Neutrophil (primary cell): ENCODE results near the gene RPRD1A.

Source experiments
- H3K27ac ChIP-seq: fragments of 200-600 bp; sonication (generic); 2 replicates; pipeline ENCODE4 v1.5.1; 2016; ENCODE audit warnings: mild to moderate bottlenecking, moderate library complexity
- H3K27me3 ChIP-seq: fragments of 200-600 bp; sonication (generic); 2 replicates; pipeline ENCODE4 v1.6.0; 2016; ENCODE audit warnings: mild to moderate bottlenecking
- H3K36me3 ChIP-seq: fragments of 200-600 bp; sonication (generic); 2 replicates; pipeline ENCODE4 v1.5.1; 2017
- H3K4me1 ChIP-seq, 2 experiments: fragments of 200-600 bp in 1 of 2; sonication (generic) in 1 of 2; 1 replicate in 1 of 2; 2 replicates in 1 of 2; pipeline versions ENCODE4 v1.5.1 to v1.6.1; 2013 to 2016; ENCODE audit warnings: low read depth in 1 of 2, low read length in 1 of 2, mild to moderate bottlenecking in 1 of 2, moderate library complexity in 1 of 2; ENCODE audit not compliant: control insufficient read depth in 1 of 2, insufficient read depth in 1 of 2
- H3K4me3 ChIP-seq, 2 experiments: fragments of 200-600 bp in 1 of 2; sonication (generic) in 1 of 2; 1 replicate in 1 of 2; 2 replicates in 1 of 2; pipeline ENCODE4 v1.5.1; 2013 to 2016; ENCODE audit warnings: low read depth in 1 of 2, low read length in 1 of 2, mild to moderate bottlenecking in 1 of 2, moderate library complexity in 1 of 2
- H3K9me3 ChIP-seq: fragments of 200-600 bp; sonication (generic); 2 replicates; pipeline ENCODE4 v1.5.1; 2016
- TF ChIP-seq, protein P1 (sequence below): fragments of 200-600 bp; sonication (generic); IDR thresholded peaks from 2 replicates; pipeline ENCODE4 v1.5.1; 2016; ENCODE audit warnings: antibody characterized with exemption

The RPRD1A gene

DNA sequence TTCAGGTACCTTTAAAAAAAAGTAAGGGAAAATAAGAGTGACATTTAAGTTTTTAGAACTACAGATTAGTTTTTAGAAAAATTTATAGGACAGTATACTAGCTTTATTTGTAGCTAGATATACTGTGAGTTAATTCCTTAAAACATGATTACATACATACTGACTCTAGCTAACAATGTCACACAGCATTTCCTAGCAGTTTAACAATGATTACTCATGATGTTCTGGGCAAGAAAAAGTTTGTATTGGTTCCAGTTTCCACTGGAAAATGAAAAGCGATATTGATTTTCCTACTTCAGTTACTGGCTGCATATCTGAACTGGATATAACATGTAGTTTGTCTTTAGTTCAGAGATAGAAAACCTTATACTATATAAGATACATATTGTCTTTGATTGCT, 42.4 kb upstream of the RPRD1A start:
- Histone ChIP-seq H3K4me3 (no peak overlapping the region), H3K36me3 (peaks cover 21% of the 10 kb centered on the region), H3K27ac (no peak overlapping the region), H3K27me3 (no peaks in the 10 kb centered on the region), H3K9me3 (no peaks in the 10 kb centered on the region), H3K4me1 (no peaks in the 10 kb centered on the region)
- TF ChIP-seq, protein P1, sequence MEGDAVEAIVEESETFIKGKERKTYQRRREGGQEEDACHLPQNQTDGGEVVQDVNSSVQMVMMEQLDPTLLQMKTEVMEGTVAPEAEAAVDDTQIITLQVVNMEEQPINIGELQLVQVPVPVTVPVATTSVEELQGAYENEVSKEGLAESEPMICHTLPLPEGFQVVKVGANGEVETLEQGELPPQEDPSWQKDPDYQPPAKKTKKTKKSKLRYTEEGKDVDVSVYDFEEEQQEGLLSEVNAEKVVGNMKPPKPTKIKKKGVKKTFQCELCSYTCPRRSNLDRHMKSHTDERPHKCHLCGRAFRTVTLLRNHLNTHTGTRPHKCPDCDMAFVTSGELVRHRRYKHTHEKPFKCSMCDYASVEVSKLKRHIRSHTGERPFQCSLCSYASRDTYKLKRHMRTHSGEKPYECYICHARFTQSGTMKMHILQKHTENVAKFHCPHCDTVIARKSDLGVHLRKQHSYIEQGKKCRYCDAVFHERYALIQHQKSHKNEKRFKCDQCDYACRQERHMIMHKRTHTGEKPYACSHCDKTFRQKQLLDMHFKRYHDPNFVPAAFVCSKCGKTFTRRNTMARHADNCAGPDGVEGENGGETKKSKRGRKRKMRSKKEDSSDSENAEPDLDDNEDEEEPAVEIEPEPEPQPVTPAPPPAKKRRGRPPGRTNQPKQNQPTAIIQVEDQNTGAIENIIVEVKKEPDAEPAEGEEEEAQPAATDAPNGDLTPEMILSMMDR = no peak

DNA sequence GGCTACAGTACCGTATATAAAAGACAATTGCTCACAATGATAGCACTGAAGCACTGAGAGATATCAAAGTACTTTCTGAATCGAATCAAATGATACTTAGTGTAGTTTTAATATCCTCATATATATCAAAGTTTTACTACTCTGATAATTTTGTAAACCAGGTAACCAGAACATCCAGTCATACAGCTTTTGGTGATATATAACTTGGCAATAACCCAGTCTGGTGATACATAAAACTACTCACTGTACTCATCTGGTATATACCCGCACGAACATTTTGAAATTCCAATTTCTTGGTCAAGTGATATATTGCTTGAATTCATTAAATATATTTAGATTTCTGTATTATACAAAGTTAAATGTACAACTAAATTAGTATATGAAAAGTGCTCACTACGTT, 41.2 kb upstream of the RPRD1A start:
- Histone ChIP-seq H3K36me3 (peaks cover 13% of the 10 kb centered on the region), H3K9me3 (no peaks in the 10 kb centered on the region), H3K27me3 (no peaks in the 10 kb centered on the region), H3K27ac (no peak overlapping the region), H3K4me3 (no peak overlapping the region), H3K4me1 (no peaks in the 10 kb centered on the region)
- TF ChIP-seq, protein P1 = no peak

DNA sequence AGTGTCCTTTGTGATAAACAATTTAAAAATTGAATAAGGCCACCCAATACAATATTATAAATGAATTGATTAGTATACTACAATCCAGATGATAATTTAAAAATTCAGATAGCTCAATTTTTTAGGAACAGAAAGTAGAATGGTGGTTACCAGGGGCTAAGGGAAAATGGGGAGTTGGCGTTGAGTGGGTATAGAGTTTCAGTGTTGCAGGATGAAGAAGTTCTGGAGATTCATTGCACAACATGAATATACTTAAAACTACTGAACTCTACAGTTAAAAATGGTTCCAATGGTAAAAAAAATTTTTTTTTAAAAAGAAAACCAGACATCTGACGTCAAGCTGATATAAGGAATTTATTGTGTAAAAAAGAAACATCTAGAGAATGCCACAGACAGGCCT, 40.8 kb upstream of the RPRD1A start:
- TF ChIP-seq, protein P1 = no peak
- Histone ChIP-seq H3K27ac (no peak overlapping the region), H3K4me3 (no peak overlapping the region), H3K36me3 (peaks cover 10% of the 10 kb centered on the region), H3K4me1 (no peaks in the 10 kb centered on the region), H3K27me3 (no peaks in the 10 kb centered on the region), H3K9me3 (no peaks in the 10 kb centered on the region)

DNA sequence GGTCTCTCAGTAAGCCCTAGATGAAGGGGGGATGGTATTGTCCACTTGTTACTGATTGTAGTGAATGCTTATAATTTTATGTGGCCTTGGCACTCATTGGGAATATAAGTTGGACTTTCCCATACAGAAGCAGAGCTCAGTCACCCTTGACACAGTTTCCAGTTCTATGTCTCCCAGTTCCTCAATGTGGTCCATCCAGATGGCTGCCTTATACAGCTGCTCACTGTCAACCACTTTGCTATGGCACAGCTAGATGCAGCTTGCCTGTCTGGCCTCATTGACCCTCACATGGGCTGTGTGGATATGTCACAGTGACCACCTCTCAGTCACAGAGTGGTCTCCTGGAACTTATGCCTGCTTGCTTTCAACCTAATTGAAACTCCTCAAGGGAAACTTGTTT, 40.1 kb upstream of the RPRD1A start:
- Histone ChIP-seq H3K9me3 (no peaks in the 10 kb centered on the region), H3K4me3 (no peak overlapping the region), H3K27ac (no peak overlapping the region), H3K36me3 (peaks cover 8% of the 10 kb centered on the region), H3K27me3 (no peaks in the 10 kb centered on the region), H3K4me1 (no peaks in the 10 kb centered on the region)
- TF ChIP-seq, protein P1 = no peak

DNA sequence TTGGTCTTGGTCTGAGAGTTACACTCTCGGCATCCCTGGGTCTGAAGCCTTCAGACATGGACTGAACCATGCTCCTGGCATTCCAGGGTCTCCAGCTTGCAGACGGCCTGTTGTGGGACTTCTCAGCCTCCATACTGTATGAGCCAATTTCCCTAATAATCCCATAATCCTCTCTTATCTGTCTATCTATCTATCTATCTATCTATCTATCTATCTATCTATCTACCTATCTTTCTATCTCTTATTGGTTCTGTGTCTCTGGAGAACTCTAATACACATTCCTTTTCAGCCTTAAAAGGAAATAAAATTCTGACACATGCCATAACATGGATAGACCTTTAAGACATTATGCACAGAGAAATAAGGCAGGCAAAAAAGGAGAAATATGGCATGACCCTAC, 37.4 kb upstream of the RPRD1A start:
- Histone ChIP-seq H3K27me3 (no peaks in the 10 kb centered on the region), H3K9me3 (no peaks in the 10 kb centered on the region), H3K36me3 (no peaks in the 10 kb centered on the region), H3K27ac (no peak overlapping the region), H3K4me3 (no peak overlapping the region), H3K4me1 (no peaks in the 10 kb centered on the region)
- TF ChIP-seq, protein P1 = no peak

DNA sequence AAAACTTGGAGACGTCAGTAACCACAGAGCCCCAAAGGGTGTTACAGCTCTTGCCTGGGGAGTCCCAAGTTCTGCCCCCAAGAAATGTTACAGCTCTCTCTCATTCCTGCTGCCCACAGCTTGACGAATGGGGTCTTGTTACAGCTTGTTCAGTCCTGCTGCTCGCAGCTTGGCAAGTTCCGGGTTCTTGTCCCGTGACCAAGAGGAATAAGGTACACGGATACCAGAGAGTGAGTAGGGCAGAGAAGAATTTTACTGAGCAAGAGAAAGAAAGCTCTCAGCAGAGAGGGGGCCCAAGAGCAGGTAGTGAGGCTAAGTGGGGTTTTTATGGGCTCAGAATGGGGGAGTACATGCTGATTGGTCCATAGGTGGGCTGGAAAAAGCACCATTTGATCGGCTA, 34.6 kb upstream of the RPRD1A start:
- Histone ChIP-seq H3K27ac (no peak overlapping the region), H3K4me3 (no peak overlapping the region), H3K4me1 (no peaks in the 10 kb centered on the region), H3K36me3 (no peaks in the 10 kb centered on the region), H3K27me3 (no peaks in the 10 kb centered on the region), H3K9me3 (no peaks in the 10 kb centered on the region)
- TF ChIP-seq, protein P1 = no peak
